Measurements from ENCODE around the gene CLEC18C.

GRCh38 chr16:70163596-70163995 is 10.0 kb upstream of the CLEC18C start:
- no peak for TF ChIP-seq CTCF (IDR thresholded peaks at IDR 0.05; ENCODE audit: borderline replicate concordance, extremely low read depth, low read length, poor library complexity, severe bottlenecking)
- TF ChIP-seq EZH2 (IDR thresholded peaks at IDR 0.05; ENCODE audit: borderline replicate concordance, low read depth, low read length, severe bottlenecking), result no peak

Data from DND-41 (cell line).